Immature natural killer cell (primary cell): ENCODE measurements around the gene ZFPM1. TPM values are rescaled to one million over a fixed set of nuclear protein-coding genes. Genes with fewer than 3 reads are reported as not detected.

Source experiments
- DNase-seq, 3 donors: peaks; one replicate each; pipeline ENCODE4 v3.0.0; 2022; ENCODE audit warnings: mixed read lengths in 1 of 3
- H3K27ac Mint-ChIP-seq, 6 donors: one replicate each; pipeline ENCODE4 v1.8.0; 2020; ENCODE audit warnings: mixed read lengths in 6 of 6, mild to moderate bottlenecking in 5 of 6, inconsistent platforms in 4 of 6, moderate library complexity in 3 of 6
- H3K27me3 Mint-ChIP-seq, 3 donors: one replicate each; pipeline ENCODE4 v1.8.0; 2020 to 2021; ENCODE audit warnings: low read depth in 3 of 3, mild to moderate bottlenecking in 3 of 3, mixed read lengths in 3 of 3, moderate library complexity in 3 of 3, inconsistent platforms in 1 of 3
- H3K36me3 Mint-ChIP-seq, 3 donors: one replicate each; pipeline ENCODE4 v1.8.0; 2020; ENCODE audit warnings: mixed read lengths in 3 of 3, inconsistent platforms in 2 of 3, mild to moderate bottlenecking in 2 of 3
- H3K4me1 Mint-ChIP-seq, 2 donors: one replicate each; pipeline ENCODE4 v1.8.0; 2020; ENCODE audit warnings: inconsistent platforms in 2 of 2, mild to moderate bottlenecking in 2 of 2, mixed read lengths in 2 of 2, moderate library complexity in 1 of 2
- H3K4me3 Mint-ChIP-seq, 5 donors: one replicate each; pipeline ENCODE4 v1.8.0; 2020; ENCODE audit warnings: mild to moderate bottlenecking in 5 of 5, mixed read lengths in 5 of 5, inconsistent platforms in 3 of 5, moderate library complexity in 3 of 5
- H3K9me3 Mint-ChIP-seq, 6 donors: one replicate each; pipeline ENCODE4 v1.8.0; 2020; ENCODE audit warnings: mild to moderate bottlenecking in 6 of 6, mixed read lengths in 6 of 6, inconsistent platforms in 4 of 6, moderate library complexity in 3 of 6
- polyA plus RNA-seq, 3 donors: library from polyadenylated mRNA; unstranded; fragments of 300-500 nt; fragmentation: Illumina TruSeq; gene quantifications; one replicate each; pipeline ENCODE4 v1.2.3, GENCODE V29; 2021

The ZFPM1 gene
- polyA plus RNA-seq, 3 donors from 2014 or later: 0.14 to 0.75 TPM; not detected in 1

DNA sequence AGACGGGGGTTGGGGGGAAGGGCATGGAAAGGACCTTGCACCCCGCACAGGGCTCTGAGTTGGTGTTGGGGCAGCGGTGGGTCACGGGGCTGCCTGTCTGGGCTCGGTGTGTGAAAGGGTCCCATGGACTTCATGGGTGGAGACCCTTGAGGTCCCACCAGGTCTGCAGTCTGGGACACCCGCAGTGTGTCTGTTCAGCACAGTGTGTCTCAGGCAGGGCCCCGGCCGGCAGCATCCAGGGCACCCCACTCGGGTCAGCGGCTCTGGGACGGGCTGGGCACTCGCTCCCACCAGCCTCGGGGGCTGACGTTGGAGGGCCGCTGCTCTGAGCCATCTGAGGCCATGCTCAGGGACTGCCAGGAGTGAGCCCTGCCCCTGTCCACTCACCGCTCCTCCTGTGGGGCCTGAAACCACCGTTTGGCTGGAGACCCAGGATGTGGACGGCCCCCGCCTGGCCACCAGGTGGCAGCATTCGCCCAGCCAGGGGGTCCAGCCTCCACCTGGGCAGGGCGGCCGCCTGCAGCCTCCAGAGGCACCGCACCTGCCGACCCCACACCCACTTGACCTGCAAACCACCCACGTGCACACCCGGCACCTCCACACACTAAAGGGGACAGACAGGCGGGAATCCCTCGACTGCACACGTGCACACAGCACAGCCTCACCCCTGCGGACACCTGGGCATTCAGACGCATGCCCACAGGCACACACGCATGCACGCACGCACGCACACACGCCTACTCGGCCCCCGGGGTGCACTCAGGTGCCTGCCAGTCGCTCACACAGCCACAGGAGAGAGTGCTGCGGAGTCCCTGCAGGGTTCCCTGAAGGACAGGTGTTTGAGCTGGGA lies 10.1 kb upstream of the ZFPM1 start:
- Mint-ChIP-seq H3K4me3 (no peak overlapping the region), H3K36me3 (no peaks in the 10 kb centered on the region), H3K27me3 (peaks cover 2 to 3% (median 2%) of the 10 kb centered on the region in 3 donors), H3K4me1 (peaks cover 0 to 5% of the 10 kb centered on the region in 2 donors), H3K27ac (no peak overlapping the region), H3K9me3 (no peaks in the 10 kb centered on the region)
- peak; percentile 79 to 83 (median 82) for DNase-seq

DNA sequence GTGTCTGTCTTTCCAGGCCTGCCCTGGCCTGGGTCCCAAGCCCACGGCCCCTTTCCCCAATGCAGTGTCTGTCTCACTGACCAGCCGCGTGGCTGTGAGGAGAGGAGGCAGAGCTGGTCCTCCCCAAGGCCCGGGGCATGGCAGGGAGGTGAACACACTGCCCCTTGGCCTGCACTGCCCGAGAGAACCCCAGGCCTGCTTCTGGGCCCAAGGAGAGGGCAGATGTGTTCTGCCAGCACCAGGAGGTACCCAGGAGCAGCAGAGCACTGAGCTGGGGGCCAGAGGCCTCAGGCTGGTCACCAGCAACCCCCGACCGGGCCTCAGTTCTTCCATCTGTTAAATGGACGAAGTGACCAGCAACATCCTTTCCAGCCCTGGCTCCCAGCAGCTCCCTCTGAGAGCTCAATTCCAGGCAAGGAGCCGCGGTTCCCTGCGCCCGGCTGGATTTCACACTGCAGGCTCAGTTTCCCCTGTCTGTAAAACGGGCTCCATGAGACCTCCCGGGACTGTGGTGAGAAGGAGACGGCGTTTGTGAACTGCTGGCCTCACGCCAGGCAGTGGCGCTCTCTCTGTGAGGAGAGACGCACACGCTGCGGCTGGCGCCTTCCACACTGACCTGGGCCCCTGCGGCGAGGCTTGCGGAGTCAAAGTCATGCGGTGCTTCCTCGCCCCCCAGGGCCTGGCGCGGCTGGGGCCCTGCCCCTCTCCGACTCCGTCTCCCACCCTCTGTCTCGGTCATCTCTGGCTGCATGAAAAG lies 8.1 kb upstream of the ZFPM1 start:
- no peak overlapping the region for H3K27ac Mint-ChIP-seq
- H3K9me3 Mint-ChIP-seq: no peaks in the 10 kb centered on the region
- no peaks in the 10 kb centered on the region for H3K36me3 Mint-ChIP-seq
- H3K4me3 Mint-ChIP-seq: no peak overlapping the region
- H3K4me1 Mint-ChIP-seq: peaks cover 0 to 4% of the 10 kb centered on the region in 2 donors
- peaks cover 2 to 3% (median 3%) of the 10 kb centered on the region in 3 donors for H3K27me3 Mint-ChIP-seq
- no peak for DNase-seq

DNA sequence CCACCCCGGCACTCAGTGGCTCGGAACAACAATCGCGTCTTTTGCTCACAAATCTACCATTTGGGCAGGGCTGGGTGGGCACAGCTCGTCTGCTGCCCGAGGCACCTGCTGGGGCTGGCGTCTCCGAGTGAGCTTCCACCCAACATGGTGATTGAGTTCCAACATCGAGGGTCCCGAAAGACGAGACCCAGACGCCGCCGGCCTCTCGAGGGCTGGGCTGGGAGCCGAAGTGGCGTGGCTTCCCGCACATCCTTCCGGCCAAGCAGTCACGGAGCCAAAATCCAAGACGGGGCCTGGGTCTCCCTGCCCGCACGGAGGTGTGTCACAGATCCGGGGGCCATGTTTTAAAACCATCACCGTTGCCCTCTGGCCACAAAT lies 7.5 kb upstream of the ZFPM1 start:
- no peak for DNase-seq
- Mint-ChIP-seq H3K36me3 (no peaks in the 10 kb centered on the region), H3K4me1 (peaks cover 0 to 4% of the 10 kb centered on the region in 2 donors), H3K9me3 (no peaks in the 10 kb centered on the region), H3K27ac (no peak overlapping the region), H3K4me3 (no peak overlapping the region), H3K27me3 (peaks cover 2 to 3% (median 3%) of the 10 kb centered on the region in 3 donors)

DNA sequence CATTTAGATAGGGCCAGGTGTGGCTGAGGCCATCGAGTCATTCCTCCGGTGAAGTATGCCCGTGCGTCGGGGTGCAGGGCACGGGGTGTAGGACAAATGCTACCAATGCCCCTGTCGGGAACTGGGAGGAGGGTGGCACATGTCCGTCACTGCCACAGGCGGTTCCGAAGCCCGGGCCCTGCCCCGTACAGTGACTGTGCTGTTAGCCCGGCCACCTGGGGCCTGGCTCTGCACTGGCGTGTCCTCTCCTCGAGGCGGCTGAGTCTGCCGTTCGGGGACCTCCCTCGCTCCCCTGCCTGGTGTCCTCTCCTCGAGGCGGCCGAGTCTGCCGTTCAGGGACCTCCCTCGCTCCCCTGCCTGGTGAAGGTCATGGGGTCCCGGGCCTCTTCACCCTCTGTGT lies 7.0 kb upstream of the ZFPM1 start:
- Mint-ChIP-seq H3K27me3 (peaks cover 2 to 5% (median 3%) of the 10 kb centered on the region in 3 donors), H3K36me3 (no peaks in the 10 kb centered on the region), H3K27ac (no peak overlapping the region), H3K4me3 (no peak overlapping the region), H3K9me3 (no peaks in the 10 kb centered on the region), H3K4me1 (peaks cover 0 to 4% of the 10 kb centered on the region in 2 donors)
- DNase-seq: no peak

DNA sequence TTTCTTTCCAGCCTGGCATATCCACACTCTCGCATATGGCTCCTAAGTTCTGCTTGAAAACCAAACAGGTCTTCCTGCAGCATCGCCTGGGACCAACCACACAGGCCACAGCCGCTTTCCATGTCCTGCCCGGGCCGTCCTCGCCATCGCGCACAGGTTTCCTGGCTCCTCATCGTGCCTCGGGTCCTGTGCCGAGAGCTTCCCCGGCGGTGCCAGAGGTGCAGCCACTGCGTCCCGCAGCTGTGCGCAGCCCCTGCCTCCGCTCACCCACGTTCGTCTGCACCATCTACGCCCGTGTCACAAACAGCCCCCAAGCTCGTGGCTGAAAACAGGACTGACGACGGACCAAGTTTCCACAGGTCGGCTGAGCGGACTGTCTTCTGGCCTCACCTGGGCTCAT lies 6.3 kb upstream of the ZFPM1 start:
- Mint-ChIP-seq H3K27ac (peak overlapping the region in 1 of 6 donors; percentile 56), H3K9me3 (no peaks in the 10 kb centered on the region), H3K4me1 (peaks cover 1 to 7% of the 10 kb centered on the region in 2 donors), H3K4me3 (no peak overlapping the region), H3K27me3 (peaks cover 2 to 5% (median 3%) of the 10 kb centered on the region in 3 donors), H3K36me3 (no peaks in the 10 kb centered on the region)
- no peak for DNase-seq

DNA sequence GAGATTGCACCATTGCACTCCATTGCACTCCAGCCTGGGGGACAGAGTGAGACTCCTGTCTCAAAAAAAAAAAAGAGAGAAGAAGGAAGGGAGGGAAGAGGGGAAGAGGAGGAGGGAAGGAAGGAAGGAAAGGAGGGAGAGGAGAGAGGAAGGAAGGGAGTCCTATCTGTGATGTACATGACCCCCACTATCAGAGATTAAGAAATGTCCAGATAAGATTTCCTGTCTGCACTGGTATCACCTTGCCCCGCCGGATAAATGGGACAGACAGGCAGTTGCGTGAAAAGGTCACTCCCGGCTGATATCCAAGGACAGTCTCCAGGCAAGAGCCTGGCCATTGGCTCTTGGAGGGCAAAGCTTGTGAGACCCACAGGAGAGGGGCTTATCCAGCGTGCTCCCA lies 5.2 kb upstream of the ZFPM1 start:
- no peak for DNase-seq
- no peak overlapping the region for H3K4me3 Mint-ChIP-seq
- H3K36me3 Mint-ChIP-seq: no peaks in the 10 kb centered on the region
- no peaks in the 10 kb centered on the region for H3K9me3 Mint-ChIP-seq
- peaks cover 10 to 15% of the 10 kb centered on the region in 2 donors for H3K4me1 Mint-ChIP-seq
- H3K27ac Mint-ChIP-seq: no peak overlapping the region
- H3K27me3 Mint-ChIP-seq: peaks cover 3 to 14% (median 5%) of the 10 kb centered on the region in 3 donors

DNA sequence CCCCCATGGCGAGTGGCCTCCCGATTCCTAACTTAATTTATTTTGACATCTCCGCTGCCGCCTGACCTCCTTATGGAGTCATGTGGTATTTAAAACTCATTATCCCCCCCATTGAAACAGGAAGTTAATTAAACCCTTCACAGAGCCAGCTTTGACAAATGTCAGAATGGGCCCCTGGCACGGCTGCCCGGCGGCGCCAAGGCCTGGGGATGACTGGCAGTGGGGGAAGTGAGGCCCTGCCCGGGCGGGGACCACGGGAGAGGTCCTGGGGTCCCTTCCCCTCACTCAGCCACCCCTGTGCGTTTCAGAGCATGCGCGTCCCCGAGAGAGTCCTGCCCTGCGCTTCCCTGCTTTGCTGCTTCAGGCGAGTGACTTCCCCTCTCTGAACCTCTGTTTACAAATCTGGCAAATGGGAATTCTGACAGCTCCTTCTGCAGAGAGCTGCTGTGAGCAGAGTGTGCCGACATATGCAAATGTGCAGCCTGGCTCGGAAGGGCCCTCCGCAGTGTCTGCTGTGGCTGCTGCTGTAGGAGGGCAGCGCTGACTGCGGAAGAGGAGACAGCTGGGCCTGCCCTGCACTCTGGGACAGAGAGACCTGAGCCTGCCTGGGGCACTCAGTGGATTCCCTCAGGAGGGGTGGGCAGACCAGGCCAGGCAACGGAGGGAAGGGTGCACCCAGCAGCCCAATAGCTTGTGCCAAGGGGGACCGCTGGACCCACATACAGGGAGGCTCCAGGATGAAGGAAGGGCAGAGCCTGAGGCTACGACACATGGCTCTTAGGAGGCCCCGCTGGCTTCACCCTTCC lies 4.4 kb upstream of the ZFPM1 start:
- Mint-ChIP-seq H3K36me3 (no peaks in the 10 kb centered on the region), H3K4me3 (no peak overlapping the region), H3K9me3 (no peaks in the 10 kb centered on the region), H3K27me3 (peaks cover 3 to 14% (median 5%) of the 10 kb centered on the region in 3 donors), H3K27ac (no peak overlapping the region), H3K4me1 (peaks cover 10 to 13% of the 10 kb centered on the region in 2 donors)
- no peak for DNase-seq

DNA sequence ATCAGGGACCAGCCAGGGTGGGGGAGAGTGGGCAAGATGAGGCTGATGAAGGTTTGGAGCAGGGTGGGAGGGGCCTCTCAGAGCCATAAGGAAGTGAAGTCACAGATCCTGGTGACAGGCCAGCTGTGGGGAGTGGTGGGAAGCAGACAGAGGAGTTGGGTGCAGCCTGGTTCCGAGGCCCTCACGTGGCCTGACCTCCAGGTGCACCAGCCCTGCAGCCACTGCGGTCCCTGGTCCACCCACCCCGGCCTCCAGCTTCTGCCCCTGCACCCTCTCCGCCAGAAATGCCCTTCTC lies 3.9 kb upstream of the ZFPM1 start:
- peaks cover 2 to 16% (median 5%) of the 10 kb centered on the region in 3 donors for H3K27me3 Mint-ChIP-seq
- H3K36me3 Mint-ChIP-seq: no peaks in the 10 kb centered on the region
- DNase-seq: no peak
- peaks cover 10 to 11% of the 10 kb centered on the region in 2 donors for H3K4me1 Mint-ChIP-seq
- peak overlapping the region in 1 of 6 donors; percentile 27 for H3K27ac Mint-ChIP-seq
- no peaks in the 10 kb centered on the region for H3K9me3 Mint-ChIP-seq
- H3K4me3 Mint-ChIP-seq: no peak overlapping the region

DNA sequence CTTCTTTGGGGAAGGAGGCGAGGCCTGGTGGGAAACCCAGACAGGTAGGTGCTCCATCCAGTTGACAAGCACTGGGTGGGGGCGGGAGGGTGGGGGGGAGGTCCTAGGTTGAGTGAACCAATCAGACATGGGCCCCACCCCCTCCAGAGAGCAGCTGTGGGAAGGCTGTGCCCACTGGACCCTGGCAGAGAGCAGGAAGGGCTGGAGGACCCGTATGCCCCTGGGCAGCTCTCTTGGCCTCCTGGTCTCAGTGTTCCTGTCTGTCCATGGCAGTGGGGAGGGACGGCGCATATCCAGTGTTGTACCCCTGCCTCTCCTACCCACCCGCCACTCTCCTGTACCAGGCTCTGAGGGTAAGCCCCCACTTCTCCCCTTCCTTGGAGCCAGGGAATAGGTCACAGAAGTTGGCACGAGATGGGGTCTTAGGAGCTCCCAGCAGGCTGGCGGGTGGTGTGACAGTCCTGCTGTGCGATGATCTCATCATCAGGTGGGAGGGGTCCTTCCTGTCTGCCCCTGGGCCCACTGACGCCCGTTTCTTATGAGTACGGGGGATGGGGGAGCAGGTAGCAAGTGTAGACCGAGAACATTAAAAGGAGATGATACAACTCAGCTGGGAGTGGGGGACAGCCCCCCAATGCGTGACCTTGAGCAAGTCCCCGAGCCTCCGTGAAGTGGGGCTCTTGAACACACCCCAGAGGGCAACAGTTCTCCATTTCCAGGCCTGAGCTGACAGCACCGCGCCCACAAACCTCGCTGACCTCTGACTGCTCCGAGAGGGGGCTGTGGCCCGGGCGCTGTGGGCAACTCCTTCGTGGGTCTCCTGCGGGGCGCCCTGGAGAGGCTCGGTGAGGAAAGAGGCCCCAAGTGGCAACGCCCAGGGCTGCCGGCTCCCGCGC lies 1.2 kb upstream of the ZFPM1 start:
- H3K4me1 Mint-ChIP-seq: peaks cover 20% of the 10 kb centered on the region in 2 donors
- no peaks in the 10 kb centered on the region for H3K9me3 Mint-ChIP-seq
- peak overlapping the region; percentile 82 to 88 (median 84) for H3K4me3 Mint-ChIP-seq
- peak overlapping the region; percentile 69 to 93 (median 89) for H3K27ac Mint-ChIP-seq
- H3K36me3 Mint-ChIP-seq: no peaks in the 10 kb centered on the region
- DNase-seq: no peak
- H3K27me3 Mint-ChIP-seq: peaks cover 18 to 34% (median 21%) of the 10 kb centered on the region in 3 donors

DNA sequence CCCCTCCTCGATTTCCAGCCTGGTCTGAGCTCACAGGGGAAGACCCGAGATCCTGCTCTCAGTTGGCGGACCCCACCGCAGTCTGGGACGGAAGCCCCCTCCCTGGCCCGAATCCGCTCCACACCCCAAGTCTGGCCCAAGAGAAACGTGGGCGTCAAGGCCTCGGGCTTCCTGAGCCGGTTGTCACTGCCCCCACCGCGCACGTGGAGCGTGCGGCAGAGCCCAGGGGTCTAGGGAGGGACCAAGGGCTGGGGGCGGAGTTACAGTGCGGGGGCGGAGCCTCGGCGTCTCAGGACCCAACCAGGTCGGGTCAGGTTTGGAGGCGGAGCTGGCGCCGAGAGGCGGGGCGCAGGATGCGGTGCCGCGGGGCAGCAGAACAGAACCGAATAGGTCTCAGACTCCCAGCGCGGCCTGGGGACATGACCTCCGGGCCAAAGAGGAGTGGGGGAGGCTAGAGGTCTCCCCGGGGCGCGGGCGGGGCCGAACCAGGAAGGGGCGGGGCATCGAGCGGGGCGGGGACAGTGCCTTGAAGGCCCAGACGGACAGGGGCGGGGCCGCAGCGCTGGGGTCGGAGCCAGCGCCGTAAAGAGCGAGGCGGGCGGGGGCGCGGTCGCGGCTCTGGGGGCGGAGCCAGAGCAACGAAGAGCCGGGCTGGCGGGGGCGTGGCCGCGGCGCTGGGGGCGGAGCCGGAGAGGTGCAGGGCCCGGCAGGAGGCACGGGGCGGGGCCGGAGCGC lies 431 bp upstream of the ZFPM1 start:
- H3K27me3 Mint-ChIP-seq: peaks cover 18 to 35% (median 19%) of the 10 kb centered on the region in 3 donors
- H3K9me3 Mint-ChIP-seq: no peaks in the 10 kb centered on the region
- H3K4me1 Mint-ChIP-seq: peaks cover 28% of the 10 kb centered on the region in 2 donors
- peak overlapping the region; percentile 82 to 88 (median 84) for H3K4me3 Mint-ChIP-seq
- DNase-seq: peak; percentile 99 to 100 (median 99)
- H3K27ac Mint-ChIP-seq: peak overlapping the region; percentile 69 to 93 (median 89)
- H3K36me3 Mint-ChIP-seq: no peaks in the 10 kb centered on the region

DNA sequence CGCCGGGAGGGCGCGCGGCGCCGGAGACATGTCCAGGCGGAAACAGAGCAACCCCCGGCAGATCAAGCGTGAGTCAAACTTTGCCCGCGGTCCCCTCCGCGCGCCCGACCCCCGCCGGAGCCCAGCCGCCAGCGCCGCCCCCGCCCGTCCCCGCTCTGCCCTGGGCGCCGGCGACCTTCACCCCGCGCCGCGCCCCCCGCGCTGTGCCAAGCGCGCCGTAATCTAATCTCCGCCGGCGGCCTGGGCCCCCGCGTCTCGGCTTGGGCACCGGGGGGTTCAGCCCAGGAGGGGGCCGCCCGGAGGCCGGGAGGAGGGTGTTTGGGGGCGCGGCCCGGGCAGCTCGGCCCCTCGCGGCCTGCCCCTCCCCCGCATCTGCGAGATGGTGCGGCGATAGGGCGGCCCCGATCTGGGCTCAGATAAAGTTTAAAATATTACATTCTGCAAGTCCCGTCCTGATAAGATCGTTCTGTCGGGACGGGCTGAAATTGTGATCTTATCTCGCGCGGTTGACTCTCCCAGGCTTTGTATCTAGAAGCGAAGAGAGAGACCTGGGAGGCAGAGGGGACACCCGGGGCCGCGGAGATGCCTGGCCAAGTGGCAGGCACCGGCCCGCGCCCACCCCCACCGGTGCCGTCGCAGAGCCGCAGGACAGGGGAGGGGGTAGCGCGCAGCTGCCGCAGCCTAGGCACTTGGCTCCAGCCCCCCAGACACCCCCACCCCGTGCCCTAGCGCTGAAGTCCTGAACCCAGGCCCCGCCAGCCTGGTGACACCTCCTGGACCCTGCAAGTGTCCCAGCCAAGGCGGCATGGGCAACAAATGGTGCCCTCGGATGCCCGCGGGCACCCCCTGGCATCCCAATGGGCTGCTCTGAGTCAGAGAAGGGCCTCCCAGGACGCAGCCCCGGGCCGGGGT lies 787 bp downstream of the ZFPM1 start:
- Mint-ChIP-seq H3K9me3 (no peaks in the 10 kb centered on the region), H3K27ac (peak overlapping the region; percentile 95 to 99 (median 98)), H3K36me3 (no peaks in the 10 kb centered on the region), H3K27me3 (peaks cover 18 to 38% (median 19%) of the 10 kb centered on the region in 3 donors), H3K4me1 (peaks cover 35% of the 10 kb centered on the region in 2 donors), H3K4me3 (peak overlapping the region; percentile 94 to 100 (median 95))
- DNase-seq: peak in 2 of 3 donors; percentile 51 to 52
